HT-29 (cell line): ENCODE data around the gene CNOT6L. TPM values are rescaled to one million over a fixed set of nuclear protein-coding genes. Genes with fewer than 3 reads are reported as not detected.
A peak's percentile ranks its signal among the peaks of the same experiment; 100 is the strongest.

ENCODE experiments used
- DNase-seq: peaks from one replicate; pipeline ENCODE4 v3.0.0-alpha.2; 2015; ENCODE audit warnings: low spot score
- total RNA-seq: library from RNA; depleted of rRNA; stranded (reverse); fragments of >200 nt; shearing (Covaris generic); gene quantifications from 2 replicates; pipeline ENCODE4 v1.2.3, GENCODE V29; 2014

Gene CNOT6L
- total RNA-seq, 1 experiment from 2014 or later = 3.6 TPM

DNA sequence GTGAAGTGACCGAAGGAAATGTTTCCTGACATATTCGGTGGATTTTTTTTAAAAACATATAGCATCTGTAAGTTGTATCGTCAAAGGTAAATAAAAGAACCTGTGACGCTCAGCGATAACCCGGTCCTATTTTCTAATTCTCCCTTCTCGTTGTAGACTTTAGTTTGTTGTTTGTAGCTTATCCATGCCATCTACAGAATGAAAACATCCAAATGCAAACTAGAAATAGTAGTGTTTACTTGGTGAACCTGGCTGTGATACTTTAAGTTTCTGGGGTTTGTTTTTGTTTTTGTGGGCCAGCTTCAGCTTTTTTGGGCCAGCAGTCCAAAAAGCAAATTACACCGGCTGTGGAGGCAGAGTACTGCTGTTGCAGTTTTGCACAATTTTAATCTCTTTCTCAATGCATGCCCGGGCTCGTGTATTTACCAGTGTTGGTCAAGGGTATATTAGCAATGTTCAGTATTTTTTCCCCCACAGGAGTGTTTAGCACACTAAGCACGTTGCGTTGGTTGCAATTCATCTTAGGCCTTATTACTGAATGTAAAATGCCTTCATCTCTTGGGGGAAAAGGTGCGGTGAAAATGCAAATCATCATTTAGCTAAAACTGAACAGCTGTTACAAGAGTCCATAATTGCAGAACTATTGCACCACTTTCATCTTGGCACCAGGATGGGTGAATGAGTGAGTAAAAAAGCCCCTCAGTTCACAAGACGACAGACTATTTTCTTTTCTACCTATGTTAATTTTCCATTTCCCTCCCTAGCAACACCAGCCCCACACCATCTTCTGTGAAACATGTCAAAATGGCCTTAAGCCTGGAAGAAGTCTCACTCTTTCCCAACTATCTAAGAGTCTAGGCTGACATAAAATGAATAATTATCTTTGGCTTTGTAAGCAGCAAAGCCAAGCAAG is 1.7 kb upstream of the CNOT6L start:
- no peak for DNase-seq

DNA sequence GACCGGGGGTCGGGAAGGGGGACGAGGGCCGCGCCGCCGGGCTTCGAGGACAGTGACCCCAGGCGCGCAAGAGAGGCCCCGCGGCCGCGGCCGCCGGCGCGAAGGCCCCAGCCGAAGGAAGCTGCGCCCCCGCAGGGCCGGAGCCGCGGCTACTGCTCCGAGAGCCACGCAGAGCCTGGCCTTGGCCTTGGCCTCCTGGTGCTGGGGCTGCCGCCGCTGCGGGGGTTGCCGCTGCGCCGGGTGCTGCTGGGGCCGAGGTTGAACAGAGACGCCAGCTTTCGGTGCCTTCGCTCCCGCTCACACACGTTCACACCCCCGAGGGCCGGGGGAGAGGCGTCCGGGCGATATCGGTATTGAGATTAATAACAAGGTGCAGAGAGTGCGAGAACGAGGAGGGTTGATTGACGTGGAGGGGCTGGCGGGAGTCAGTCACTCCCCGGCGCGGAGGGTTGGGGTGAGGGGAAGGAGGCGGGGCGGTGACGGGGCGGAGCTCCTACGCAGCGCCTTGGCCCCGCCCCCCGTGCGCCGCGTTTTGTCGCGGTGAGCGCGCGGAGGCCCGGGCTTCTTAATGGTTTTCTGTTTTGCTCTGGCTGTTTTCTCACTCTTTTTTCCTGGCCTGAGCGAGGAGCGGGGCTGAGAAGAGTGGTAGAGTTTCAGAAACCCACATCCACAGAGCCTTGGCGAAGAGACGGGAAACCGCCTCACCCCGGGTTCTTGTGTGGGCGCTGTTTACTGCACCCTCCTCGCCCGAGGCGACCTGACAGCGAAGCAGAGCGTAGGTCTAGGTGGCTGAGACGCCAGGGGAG is 878 bp upstream of the CNOT6L start:
- DNase-seq = peak; percentile 93

DNA sequence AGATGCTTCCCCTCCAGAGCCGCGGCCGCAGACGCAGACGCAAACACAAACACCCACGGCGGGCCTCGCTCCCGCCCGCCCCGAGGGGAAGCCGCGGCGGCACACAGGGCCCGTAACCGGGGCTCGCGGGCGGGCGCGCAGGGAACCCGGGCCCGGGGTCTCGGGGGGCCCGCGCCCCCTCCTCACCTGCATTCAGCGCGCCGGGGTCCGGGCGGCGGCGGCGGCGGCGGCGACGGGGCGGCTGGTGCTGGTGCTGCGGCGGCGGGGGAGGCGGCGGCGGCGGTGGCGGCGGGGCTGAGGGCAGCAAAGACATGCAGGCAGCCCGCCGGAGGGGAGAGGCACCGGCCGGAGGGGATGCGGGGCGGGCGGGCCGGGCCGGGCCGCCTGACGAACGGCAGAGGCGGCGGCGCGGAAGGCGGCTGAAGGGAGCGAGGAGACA is 255 bp upstream of the CNOT6L start:
- DNase-seq = no peak

DNA sequence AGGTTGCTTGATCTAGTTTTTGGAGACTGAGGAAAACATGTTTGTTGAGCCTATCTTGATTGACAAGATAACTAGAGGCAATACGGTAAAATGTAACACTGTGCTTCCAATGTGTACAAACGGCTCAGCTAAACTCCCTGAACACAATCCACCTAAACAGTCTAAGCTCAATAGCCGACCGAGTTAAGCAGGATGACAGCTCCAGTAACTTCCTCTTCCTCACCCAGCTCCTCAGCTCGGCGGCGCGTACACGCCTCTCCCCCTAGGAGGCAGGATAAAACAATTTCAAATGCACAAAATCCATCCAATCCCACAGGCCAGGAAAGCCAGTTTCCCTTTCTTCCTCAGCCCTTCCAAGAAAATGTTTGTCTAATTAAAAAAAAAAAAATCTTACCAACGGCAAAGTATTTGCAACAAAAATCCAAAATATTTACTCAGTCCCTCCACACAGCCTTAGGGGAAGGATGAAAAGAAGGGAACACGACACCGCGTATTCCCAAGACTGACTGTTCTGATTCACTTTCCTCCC is 1.0 kb downstream of the CNOT6L start:
- DNase-seq = peak; percentile 89

DNA sequence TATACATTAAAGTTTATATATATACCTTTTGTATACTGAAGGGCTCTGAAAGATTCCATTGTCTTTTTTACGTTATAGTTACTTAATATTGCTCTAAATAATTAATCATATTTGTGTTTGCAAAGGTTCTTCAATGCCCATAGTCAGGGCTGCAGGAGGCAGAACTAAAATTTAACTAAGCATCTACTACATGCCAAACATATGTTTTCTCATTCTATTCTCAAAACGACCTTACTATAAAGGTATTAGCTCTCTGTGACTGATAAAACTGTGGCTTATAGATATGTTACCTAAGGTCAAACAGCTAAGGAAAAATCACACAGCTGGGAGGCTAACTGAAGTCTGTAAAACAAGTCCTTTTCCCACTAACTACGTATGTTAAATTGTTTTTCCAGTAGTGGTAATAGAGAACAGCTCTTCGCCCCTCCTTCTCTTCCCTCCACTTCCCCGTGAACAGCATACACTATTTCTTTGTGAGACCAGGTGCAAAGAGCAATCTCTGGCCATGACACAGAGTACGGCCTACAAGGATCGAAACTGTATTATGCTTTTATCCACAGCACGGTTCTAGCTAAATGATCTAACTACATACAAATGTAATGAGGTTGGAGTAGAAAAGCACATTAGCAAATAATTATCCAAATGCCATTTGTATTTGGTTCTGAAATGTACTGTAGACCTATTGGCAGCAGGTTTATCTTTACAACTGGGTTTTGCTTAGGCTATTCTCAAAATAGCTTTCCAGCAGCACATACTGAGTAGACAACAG is 1.7 kb downstream of the CNOT6L start:
- no peak for DNase-seq

DNA sequence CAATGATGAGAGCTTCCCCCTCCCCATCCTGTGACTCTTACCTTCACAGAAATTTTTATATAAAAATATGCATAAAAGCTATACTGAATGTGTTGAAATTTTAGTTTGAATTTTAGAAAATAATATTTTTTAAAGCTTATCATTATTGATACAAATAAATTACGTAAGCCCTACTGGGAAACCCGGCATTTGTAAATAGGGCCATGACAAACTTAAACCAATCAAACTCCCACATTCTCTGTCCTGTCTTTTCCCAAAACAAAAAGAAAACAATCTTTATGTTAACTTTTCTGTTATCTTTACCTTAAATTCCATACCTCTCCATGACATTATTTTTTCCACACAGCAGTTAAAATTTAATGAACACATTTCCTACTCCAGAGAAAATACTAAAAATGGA is 2.6 kb downstream of the CNOT6L start:
- no peak for DNase-seq

DNA sequence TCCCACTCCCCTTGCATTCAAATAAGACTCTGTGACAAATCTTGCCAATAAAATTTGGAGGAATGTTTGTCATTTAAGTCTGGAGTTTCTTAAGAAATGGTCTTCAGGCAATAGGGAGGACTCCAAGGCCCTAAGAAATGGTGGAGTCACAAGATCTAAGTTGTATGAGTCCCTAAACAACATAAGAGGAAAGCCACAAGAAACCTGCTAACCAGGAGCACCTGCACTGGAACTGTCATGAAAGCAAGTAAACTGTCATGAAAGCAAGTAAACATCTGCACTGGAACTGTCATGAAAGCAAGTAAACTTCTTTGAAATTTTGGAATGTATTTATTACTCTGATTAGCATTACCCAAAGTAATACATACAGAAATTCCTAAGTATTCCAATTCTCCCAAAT is 3.5 kb downstream of the CNOT6L start:
- no peak for DNase-seq

DNA sequence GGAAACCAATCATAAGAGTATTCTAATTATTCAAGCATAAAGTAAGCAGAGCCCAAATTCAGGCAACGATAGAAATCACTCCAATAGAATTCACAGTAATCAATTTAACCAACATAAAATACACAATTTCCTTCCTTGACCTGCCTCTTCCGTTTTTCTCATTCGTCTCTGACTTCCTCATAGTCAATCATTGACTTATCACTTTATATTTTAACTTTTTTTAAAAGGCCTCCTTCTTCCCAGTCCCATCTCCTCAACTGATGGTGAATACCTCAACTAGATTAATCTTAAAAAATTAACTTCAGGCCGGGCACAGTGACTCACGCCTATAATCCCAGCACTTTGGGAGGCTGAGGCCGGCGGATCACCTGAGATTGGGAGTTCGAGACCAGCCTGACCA is 13.3 kb downstream of the CNOT6L start:
- DNase-seq = no peak

DNA sequence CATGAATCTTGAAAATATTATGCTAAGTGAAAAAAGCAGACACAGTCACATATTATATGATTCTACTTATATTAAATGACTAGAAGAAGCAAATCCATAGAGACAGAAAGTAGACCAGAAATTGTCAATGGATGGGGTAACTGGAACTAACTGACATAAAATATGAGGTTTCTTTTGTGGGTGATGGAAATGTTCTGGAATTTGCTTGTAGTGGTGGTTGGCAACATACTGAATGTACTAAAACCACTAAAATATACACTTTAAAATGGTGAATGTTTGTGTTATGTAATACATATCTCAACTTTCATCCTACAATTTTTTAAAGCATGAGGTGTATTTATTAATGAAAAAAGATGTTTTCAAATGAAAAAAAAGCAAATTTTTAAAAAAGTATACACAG is 14.7 kb downstream of the CNOT6L start:
- DNase-seq = no peak

DNA sequence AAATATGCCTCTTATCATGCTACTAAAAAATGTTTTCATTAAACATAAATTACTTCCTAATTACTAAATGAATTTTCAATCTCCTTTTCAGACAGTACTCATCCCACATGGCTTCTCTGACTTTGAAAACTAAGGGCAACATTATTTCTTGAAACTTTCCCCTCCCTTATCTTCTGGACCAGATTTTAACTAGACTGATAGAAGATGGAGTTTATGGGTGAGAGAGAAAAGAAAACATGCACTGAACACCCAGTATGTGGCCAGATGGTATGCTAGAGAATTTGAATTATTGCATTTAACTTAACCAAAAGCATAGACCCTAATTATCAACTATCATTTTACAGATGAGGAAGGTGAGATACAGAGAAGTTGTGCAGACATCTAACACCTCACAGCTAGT is 16.8 kb downstream of the CNOT6L start:
- no peak for DNase-seq

DNA sequence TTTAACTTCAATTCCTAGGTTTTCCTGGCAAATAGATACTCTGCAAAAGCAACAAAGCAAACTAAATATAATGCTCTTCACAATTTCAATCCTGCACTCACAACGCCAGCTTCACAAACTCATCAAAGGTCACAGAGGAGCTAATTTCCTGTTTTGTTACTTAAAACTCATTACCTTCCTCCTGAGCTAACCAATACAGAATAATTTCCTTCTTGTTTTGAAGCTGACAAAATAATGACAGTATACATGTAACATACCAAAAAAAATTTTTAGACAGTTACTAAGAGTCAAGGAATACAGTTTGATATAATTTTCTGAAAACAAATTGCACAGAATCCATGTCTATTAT is 17.9 kb downstream of the CNOT6L start:
- DNase-seq = no peak

DNA sequence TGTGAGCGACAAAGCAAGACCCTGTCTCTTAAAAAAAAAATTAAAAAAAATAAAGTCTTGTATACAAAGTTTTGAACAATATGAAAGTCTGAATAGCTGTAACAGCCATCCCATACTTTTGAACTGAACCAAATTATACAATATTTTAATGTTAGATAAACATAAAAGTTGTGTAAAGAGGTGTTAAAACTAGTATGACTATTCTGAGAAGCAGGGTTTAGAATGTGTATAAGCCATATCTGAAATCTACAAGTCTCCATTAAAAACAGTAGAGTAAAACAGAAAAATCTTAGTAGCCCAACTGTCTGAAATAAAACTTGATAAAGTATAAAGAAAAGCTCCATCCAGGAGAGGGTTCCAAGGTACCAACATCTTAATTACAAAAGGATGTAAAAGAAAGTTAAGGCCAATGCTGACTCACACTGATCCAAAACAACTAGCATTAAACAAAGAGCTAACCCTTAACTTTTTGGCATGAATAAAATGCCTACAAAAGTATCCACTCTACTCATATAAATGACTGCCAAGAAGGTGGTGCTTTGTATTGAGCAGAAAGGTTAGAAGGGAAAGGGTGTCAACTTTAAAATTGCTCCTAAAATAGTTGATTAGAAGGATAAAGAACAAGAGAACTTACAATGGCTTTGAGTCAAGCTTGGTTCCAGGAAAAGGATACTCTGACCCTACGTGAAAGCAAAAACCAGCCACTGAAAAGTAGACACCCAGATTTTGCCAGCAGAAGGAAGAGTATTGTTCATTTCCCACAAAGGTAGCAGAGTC is 18.5 kb downstream of the CNOT6L start:
- DNase-seq = no peak

DNA sequence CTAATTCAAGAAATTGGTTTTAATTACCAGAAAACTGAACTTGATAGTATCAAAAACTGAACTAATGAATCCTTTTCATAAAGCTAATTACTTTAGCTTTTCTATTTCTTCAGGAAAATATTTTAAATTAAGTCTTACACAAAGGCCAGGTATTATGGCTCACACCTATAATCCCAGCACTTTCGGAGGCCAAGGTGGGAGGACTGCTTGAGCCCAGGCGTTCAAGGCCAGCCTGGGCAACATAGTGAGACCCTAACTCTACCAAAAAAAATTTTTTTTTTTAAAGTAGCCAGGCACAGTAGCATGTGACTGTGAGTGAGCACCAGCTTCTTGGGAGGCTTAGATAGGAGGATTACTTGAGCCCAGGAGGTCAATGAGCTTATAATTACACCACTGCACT is 19.1 kb downstream of the CNOT6L start:
- no peak for DNase-seq

DNA sequence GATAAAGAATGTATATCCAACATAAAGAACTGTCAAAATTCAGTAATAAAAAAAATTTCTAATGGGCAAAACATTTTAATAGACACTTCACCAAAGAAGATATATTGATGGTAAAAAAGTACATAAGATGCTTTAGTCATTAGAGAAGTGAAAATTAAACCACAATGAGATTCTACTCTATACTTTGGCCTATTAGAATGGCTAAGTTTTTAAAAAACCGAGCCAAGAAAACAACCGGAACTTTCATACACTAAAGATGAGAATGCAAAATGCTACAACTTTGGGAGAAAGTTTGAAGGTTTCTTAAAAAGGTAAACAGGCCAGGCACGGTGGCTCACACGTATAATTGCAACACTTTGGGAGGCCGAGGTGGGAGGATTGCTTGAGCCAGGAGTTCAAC is 20.8 kb downstream of the CNOT6L start:
- DNase-seq = no peak

DNA sequence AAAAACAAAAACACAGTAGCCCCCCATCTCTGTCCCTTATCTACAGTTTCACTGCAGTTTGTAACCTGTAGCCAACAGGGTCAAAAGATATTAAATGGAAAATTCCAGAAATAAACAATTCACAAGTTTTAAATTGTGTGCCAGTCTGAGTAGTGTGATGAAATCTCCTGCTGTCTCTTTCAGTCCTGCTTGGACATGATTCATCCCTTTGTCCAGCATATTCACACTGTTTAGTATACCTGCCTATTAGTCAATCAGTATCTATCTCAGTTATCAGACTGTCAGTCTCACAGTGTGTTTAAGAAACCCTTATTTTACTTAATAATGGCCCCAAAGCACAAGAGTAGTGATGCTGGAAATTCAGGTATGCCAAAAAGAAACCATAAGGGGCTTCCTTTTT is 21.9 kb downstream of the CNOT6L start:
- no peak for DNase-seq

DNA sequence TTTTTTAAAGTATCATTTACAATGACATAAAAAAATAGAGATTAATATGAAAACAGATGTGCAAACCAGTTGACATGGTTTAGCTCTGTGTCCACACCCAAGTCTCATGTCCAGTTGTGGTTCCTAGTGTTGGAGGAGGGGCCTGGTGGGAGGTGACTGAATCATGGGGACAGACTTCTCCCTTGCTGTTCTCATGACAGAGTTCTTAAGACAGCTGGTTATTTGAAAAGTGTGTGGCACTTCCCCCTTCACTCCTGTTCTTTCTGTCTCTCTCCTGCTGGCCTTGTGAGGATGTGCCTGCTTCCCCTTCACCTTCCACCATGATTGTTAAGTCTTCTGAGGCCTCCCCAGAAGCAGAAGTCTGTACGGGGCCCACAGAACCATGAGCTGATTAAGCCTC is 23.8 kb downstream of the CNOT6L start:
- no peak for DNase-seq

DNA sequence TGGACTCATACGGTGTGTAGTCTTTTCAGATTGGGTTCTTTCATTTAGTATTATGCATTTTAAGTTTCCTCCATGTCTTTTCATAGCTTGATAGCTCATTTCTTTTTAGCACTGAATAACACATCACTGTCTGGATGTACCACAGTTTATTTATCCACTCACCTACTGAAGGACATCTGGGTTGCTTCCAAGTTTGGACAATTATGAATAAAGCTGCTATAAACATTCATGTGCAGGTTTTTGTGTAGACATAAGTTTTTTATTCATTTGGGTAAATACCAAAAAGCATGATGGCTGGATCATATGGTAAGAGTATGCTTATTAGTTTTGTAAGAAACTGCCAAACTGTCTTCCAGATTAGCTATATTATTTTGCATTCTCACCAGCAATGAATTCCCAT is 29.0 kb downstream of the CNOT6L start:
- DNase-seq = no peak

DNA sequence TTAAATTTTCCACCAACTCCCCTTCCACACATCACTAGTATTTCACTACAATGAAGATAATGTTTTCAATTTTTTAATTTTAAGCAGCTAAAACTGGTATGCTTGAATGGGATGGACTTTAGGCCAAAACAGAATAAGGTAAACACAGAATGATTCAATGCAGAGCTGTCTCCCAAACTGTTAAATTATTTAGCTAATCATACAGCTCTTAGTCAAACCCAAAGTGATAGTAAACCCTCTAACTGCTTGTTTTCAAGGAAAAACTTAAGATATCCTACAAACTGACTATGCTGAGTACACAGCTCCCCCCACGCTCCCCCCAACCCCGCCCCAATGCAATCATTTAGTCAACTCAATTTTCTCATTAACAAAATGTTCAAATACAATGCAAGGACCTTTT is 30.2 kb downstream of the CNOT6L start:
- no peak for DNase-seq

DNA sequence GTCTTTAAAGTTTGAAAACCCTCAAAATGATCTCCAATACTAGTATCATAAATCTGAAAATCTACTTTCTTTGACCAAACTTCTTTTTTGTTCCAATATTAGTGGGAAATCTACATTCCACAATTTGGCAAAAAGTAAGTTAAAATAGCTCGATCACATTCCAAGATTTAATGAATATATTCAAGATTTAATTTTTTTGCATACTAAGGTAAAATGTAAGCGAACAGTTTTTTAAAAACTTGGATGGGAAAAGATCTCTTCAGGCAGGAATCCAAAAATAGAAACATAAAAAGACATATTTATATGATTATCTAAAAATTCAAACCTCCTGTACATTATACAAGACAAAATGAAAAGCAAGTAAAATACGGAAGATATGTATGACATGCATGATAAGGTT is 31.2 kb downstream of the CNOT6L start:
- no peak for DNase-seq

DNA sequence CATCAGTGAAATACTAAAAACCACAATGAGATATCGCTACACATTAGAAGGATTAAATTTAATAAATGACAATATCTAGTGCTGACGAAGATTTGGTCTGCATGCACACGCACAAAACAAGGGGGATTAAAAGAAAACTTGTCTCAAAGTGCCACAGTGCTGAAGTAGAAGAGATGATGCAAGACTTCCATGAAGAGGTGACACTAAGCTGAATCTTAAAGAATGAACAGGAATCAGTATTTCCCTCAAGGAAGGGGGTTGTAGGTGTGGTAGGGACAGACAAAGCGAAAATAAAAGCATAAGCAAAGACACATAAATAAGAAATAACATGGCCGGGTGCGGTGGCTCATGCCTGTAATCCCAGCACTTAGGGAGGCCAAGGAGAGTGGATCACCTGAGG is 33.5 kb downstream of the CNOT6L start:
- DNase-seq = no peak

DNA sequence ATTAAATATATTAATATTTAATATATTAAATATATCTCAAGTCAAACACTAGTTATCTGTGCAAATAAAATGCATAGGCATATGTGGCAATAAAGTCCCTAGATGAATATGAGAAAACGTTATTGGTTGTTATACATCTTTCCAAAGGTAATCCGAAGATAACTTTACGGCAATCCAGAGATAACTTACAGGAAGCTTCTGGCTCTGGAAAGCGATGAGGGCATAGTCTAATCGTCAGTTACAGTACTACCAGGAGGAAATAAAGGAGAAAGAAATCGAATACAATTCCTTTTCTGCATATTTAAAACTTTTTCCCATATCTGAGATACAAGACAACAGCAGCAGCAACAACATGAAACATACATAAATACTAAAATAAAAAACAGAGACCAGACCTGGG is 35.3 kb downstream of the CNOT6L start:
- DNase-seq = no peak
